Measurements from ENCODE around the gene DNHD1. TPM values are rescaled to one million over a fixed set of nuclear protein-coding genes. Genes with fewer than 3 reads are reported as not detected.

Gene DNHD1
- total and polyA plus RNA-seq, 9 of the 15 experiments (the other 6 are each of a cell fraction or from before 2014, with no cell fraction given), result 0.82 to 9.7 (median 3.8) TPM

- Histone ChIP-seq H3K4me3 (no peak overlapping the region), H2AFZ (ENCODE audit: low read depth, low read length) (peak overlapping the region; percentile 72), H3K27ac (ENCODE audit: extremely low read depth, low read depth, low read length) (peak overlapping the region; percentile 85), H3K27me3 (ENCODE audit: control insufficient read depth in 2 of 2, insufficient read depth in 2 of 2, low read length in 2 of 2) (no peaks in the 10 kb centered on the region), H3K4me2 (ENCODE audit: insufficient read depth, low read length) (peak overlapping the region; percentile 71), H3K9me3 (replicated peaks; ENCODE audit: control insufficient read depth, insufficient read depth, low read depth, low read length) (no peaks in the 10 kb centered on the region), H3K79me2 (ENCODE audit: control insufficient read depth, insufficient read depth, low read length) (peaks cover 75% of the 10 kb centered on the region), H3K4me1 (replicated peaks in 1 of 2; ENCODE audit: control insufficient read depth in 2 of 2, insufficient read depth in 2 of 2, low read length in 2 of 2) (peaks cover 31 to 34% of the 10 kb centered on the region in 2 experiments), H3K36me3 (ENCODE audit: control insufficient read depth, insufficient read depth, low read length) (peaks cover 60% of the 10 kb centered on the region), H3K9ac (ENCODE audit: insufficient read depth in 1 of 2, low read depth in 2 of 2, low read length in 2 of 2) (peak overlapping the region; percentile 18 to 64; a peak in 3 of 4 replicates), H3K9me1 (ENCODE audit: control insufficient read depth, insufficient read depth, low read length) (peaks cover 3% of the 10 kb centered on the region), H4K20me1 (replicated peaks; ENCODE audit: control insufficient read depth, insufficient read depth, low read length) (no peaks in the 10 kb centered on the region)
- peak; percentile 68 to 94 (median 79) for DNase-seq (ENCODE audit: extremely low read depth in 1 of 4, low spot score in 3 of 4)
- WGBS (ENCODE audit: insufficient coverage, low coverage, missing lambda C conversion rate), result 5% methylated on average over 11 of the region's 11 CpGs
- FAIRE-seq, result peak; percentile 93
- in situ Hi-C loops (cut with MboI), result loop anchor here (5.0 kb wide), 1 partner anchor 74 kb away; no protein-coding TSS in a partner anchor
- BruUV-seq (replicated peaks), result no TSS peak
- peak; percentile 81 for ATAC-seq
- intact Hi-C loops (cut with micrococcal nuclease), result no loop called here
- POLR2A ChIA-PET, result interaction anchor here (0.5 to 1.8 kb wide), 15 partner anchors 8 to 133 kb away, joined by 3 to 17 read pairs (median 4); partner anchors contain the start of genes TPP1 and TRIM3
- CTCF ChIA-PET (ENCODE audit: low intra/inter-chr PET ratio), result interaction anchor here (0.9 kb wide), 1 partner anchor 77 kb away, joined by 3 read pairs; no protein-coding TSS in a partner anchor
- TF ChIP-seq TCF7 (IDR thresholded peaks at IDR 0.05; ENCODE audit: borderline replicate concordance) (no peak), ZNF318 (IDR thresholded peaks at IDR 0.05; ENCODE audit: borderline replicate concordance in 1 of 2, low read depth in 1 of 2) (no peak), ZNF445 (CRISPR knock-in tag; IDR thresholded peaks at IDR 0.05; ENCODE audit: low read depth) (no peak), KDM4B (IDR thresholded peaks at IDR 0.05; ENCODE audit: borderline replicate concordance in 2 of 2, low read depth in 1 of 2) (0 out of 4 replicates have a peak, but pooled peaks of 1 of the 2 experiments have one; percentile 27), CBX5 (IDR thresholded peaks at IDR 0.05; ENCODE audit: borderline replicate concordance, low read depth) (no peak), PRDM10 (IDR thresholded peaks at IDR 0.05; ENCODE audit: partially characterized antibody) (peak; percentile 81), BRD4 (IDR thresholded peaks at IDR 0.05) (no peak), CBFA2T3 (IDR thresholded peaks at IDR 0.05) (peak; percentile 49), ZFX (CRISPR knock-in tag; IDR thresholded peaks at IDR 0.05) (peak; percentile 75)
Measured at GRCh38 chr11:6606471-6607189, 109.5 kb downstream of the DNHD1 start.
